Loucy (cell line): ENCODE measurements around the gene ARHGAP28.

Source experiments
- H2AFZ ChIP-seq: fragments of 200-600 bp; sonication (generic); 2 replicates; pipeline ENCODE4 v1.6.0; 2016; ENCODE audit warnings: antibody characterized with exemption, mild to moderate bottlenecking, low read length, moderate library complexity
- H3F3A ChIP-seq: fragments of 200-600 bp; 2 replicates; pipeline ENCODE4 v1.6.0; 2016; ENCODE audit warnings: antibody characterized with exemption, low read depth, mild to moderate bottlenecking
- H3K27me3 ChIP-seq: fragments of 200-600 bp; sonication (generic); 2 replicates; pipeline ENCODE4 v1.6.1; 2014; ENCODE audit warnings: low read length, mild to moderate bottlenecking; ENCODE audit not compliant: insufficient read depth, poor library complexity, severe bottlenecking
- H3K36me3 ChIP-seq: fragments of 200-600 bp; sonication (generic); 2 replicates; pipeline ENCODE4 v1.6.1; 2016; ENCODE audit warnings: low read length; ENCODE audit not compliant: insufficient read depth
- H3K4me1 ChIP-seq: fragments of 200-600 bp; sonication (generic); 2 replicates; pipeline ENCODE4 v1.5.1; 2014; ENCODE audit warnings: low read length, mild to moderate bottlenecking; ENCODE audit not compliant: insufficient read depth, poor library complexity, severe bottlenecking
- H3K4me2 ChIP-seq: fragments of 200-600 bp; sonication (generic); 2 replicates; pipeline ENCODE4 v1.6.0; 2014; ENCODE audit warnings: antibody characterized with exemption, low read length, low read depth, mild to moderate bottlenecking; ENCODE audit not compliant: poor library complexity, severe bottlenecking
- H3K4me3 ChIP-seq: fragments of 200-600 bp; sonication (generic); 2 replicates; pipeline ENCODE4 v1.5.1; 2014; ENCODE audit warnings: low read length, mild to moderate bottlenecking, mixed read lengths; ENCODE audit not compliant: poor library complexity, severe bottlenecking
- H3K79me2 ChIP-seq: fragments of 200-600 bp; sonication (generic); 2 replicates; pipeline ENCODE4 v1.6.1; 2014; ENCODE audit warnings: low read length; ENCODE audit not compliant: insufficient read depth
- H3K9ac ChIP-seq: fragments of 200-600 bp; sonication (generic); 2 replicates; pipeline ENCODE4 v1.6.0; 2014; ENCODE audit warnings: mild to moderate bottlenecking, low read depth, low read length, moderate library complexity; ENCODE audit not compliant: poor library complexity, severe bottlenecking
- H3K9me2 ChIP-seq: fragments of 200-600 bp; sonication (generic); replicated peaks from 2 replicates; pipeline ENCODE4 v1.6.1; 2016; ENCODE audit warnings: low read depth, low read length, mixed read lengths
- H3K9me3 ChIP-seq: fragments of 200-600 bp; sonication (generic); 2 replicates; pipeline ENCODE4 v1.6.1; 2014; ENCODE audit warnings: mild to moderate bottlenecking, antibody characterized with exemption, low read length, low read depth; ENCODE audit not compliant: insufficient read depth
- H4K20me1 ChIP-seq: fragments of 200-600 bp; sonication (generic); 2 replicates; pipeline ENCODE4 v1.6.0; 2014; ENCODE audit warnings: antibody characterized with exemption, low read length, mild to moderate bottlenecking; ENCODE audit not compliant: insufficient read depth, poor library complexity, severe bottlenecking
- EZH2phosphoT487 ChIP-seq: fragments of 200-600 bp; IDR thresholded peaks from 2 replicates; pipeline ENCODE4 v1.6.1; 2018; ENCODE audit warnings: antibody characterized with exemption, mild to moderate bottlenecking, moderate library complexity, borderline replicate concordance
- TF ChIP-seq, protein P1 (sequence below): fragments of 200-600 bp; sonication (generic); conservative IDR thresholded peaks from 2 replicates; pipeline ENCODE4 v1.5.1; 2014; ENCODE audit warnings: mild to moderate bottlenecking, antibody characterized with exemption, low read length

The ARHGAP28 gene

DNA sequence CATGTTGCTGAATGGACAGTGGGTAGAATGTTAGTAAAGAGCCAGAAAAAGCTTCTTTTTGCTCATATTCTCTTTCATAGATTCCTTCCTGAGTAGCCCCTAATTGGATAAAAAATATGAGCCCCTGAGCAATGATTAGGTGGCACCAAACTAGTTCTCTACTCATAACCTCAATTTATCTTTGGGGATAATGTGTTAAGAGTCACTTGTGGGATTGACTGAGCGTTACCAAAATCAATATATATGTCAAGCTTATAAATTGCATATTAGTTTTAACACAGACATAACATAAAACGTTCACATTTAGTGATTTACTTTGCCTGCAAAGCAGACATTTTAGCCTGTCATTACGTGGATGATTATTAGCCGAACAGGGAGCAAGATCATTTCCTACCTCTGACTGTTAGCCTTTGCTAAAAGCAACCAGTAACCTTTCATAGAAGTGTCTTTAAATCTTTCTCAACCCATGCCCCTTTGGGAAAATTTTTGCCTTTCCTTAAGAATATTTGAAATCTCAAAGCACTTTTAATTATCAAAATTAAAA is 85.4 kb downstream of the ARHGAP28 start:
- H3K4me1 ChIP-seq, result no peaks in the 10 kb centered on the region
- TF ChIP-seq EZH2phosphoT487, result no peak
- TF ChIP-seq, protein P1, sequence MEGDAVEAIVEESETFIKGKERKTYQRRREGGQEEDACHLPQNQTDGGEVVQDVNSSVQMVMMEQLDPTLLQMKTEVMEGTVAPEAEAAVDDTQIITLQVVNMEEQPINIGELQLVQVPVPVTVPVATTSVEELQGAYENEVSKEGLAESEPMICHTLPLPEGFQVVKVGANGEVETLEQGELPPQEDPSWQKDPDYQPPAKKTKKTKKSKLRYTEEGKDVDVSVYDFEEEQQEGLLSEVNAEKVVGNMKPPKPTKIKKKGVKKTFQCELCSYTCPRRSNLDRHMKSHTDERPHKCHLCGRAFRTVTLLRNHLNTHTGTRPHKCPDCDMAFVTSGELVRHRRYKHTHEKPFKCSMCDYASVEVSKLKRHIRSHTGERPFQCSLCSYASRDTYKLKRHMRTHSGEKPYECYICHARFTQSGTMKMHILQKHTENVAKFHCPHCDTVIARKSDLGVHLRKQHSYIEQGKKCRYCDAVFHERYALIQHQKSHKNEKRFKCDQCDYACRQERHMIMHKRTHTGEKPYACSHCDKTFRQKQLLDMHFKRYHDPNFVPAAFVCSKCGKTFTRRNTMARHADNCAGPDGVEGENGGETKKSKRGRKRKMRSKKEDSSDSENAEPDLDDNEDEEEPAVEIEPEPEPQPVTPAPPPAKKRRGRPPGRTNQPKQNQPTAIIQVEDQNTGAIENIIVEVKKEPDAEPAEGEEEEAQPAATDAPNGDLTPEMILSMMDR, result no peak
- no peaks in the 10 kb centered on the region for H3K9me3 ChIP-seq
- H2AFZ ChIP-seq, result no peak overlapping the region
- no peaks in the 10 kb centered on the region for H3F3A ChIP-seq
- H3K9me2 ChIP-seq, result no peaks in the 10 kb centered on the region; the same call in 1 of the 2 replicates
- H4K20me1 ChIP-seq, result no peaks in the 10 kb centered on the region
- H3K36me3 ChIP-seq, result no peaks in the 10 kb centered on the region
- H3K4me3 ChIP-seq, result no peak overlapping the region
- H3K4me2 ChIP-seq, result no peak overlapping the region
- H3K27me3 ChIP-seq, result no peaks in the 10 kb centered on the region
- no peak overlapping the region for H3K9ac ChIP-seq
- no peaks in the 10 kb centered on the region for H3K79me2 ChIP-seq

DNA sequence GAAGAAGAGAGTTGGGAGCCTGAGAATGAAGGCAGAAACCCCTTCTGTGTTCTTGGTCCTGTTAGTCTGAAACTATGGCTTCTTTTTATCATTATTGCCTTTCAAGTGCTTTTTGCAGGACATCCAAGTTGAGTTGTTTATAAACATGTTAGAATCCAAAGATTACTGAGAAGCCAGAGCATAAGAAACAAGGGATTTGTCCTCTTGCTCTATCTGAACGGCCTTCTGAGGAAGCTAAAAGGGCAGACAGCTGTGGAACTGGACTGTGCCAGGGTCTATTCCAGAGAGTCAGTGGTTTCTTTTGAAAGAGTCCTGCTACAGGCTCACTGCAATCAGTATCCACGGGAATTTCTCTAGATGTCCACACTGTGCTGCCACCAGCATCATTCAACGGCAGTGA is 86.6 kb downstream of the ARHGAP28 start:
- no peak overlapping the region for H3K4me3 ChIP-seq
- no peak overlapping the region for H2AFZ ChIP-seq
- no peaks in the 10 kb centered on the region for H4K20me1 ChIP-seq
- no peak overlapping the region for H3K9ac ChIP-seq
- H3K9me3 ChIP-seq, result no peaks in the 10 kb centered on the region
- no peaks in the 10 kb centered on the region for H3K36me3 ChIP-seq
- H3K79me2 ChIP-seq, result no peaks in the 10 kb centered on the region
- no peaks in the 10 kb centered on the region; the same call in 1 of the 2 replicates for H3K9me2 ChIP-seq
- H3K4me2 ChIP-seq, result no peak overlapping the region
- TF ChIP-seq, protein P1, result no peak
- no peak for TF ChIP-seq EZH2phosphoT487
- no peaks in the 10 kb centered on the region for H3K4me1 ChIP-seq
- H3K27me3 ChIP-seq, result no peaks in the 10 kb centered on the region
- no peaks in the 10 kb centered on the region for H3F3A ChIP-seq

DNA sequence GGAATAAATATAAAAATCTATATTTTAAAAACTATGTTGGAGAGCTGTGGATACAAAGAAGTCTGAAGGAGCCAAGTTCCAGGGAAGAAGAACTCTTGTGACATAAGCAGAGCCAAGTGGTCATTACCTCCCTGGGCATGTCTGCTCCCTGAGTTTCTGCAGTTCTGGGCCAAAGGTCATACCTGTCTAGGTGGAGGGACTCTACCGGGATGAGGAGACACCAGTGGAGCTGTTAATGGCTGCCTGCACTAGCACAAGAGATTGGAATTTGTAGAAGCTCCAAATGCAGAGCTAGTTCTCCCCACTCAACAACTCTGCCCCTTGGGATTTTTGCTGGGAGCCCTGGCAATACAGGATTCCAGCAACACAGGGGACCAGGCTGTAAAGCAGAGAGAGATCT is 89.8 kb downstream of the ARHGAP28 start:
- H3K9ac ChIP-seq, result no peak overlapping the region
- H3K4me3 ChIP-seq, result no peak overlapping the region
- no peaks in the 10 kb centered on the region; the same call in 1 of the 2 replicates for H3K9me2 ChIP-seq
- no peaks in the 10 kb centered on the region for H3K27me3 ChIP-seq
- no peak overlapping the region for H2AFZ ChIP-seq
- H3K36me3 ChIP-seq, result no peaks in the 10 kb centered on the region
- H4K20me1 ChIP-seq, result no peaks in the 10 kb centered on the region
- H3K4me2 ChIP-seq, result no peak overlapping the region
- no peaks in the 10 kb centered on the region for H3K4me1 ChIP-seq
- TF ChIP-seq EZH2phosphoT487, result no peak
- TF ChIP-seq, protein P1, result no peak
- H3K79me2 ChIP-seq, result no peaks in the 10 kb centered on the region
- H3K9me3 ChIP-seq, result no peaks in the 10 kb centered on the region
- H3F3A ChIP-seq, result no peaks in the 10 kb centered on the region
